SK-N-SH treated with all-trans-retinoic acid at 6 μM for 48 hours (cell line): ENCODE data around the gene PCDHGB6.

Experiments
- ATAC-seq: fragments of 200-7000 bp; cut with Tn5 transposase; 3 replicates; pipeline ENCODE4 v1.9.1; 2020; ENCODE audit warnings: mild to moderate bottlenecking, moderate library complexity
- ARNTL ChIP-seq: fragments of 450-650 bp; formaldehyde crosslinking; IDR thresholded peaks from 2 replicates; pipeline ENCODE4 v1.5.0; 2020; ENCODE audit warnings: low read depth, mild to moderate bottlenecking, moderate library complexity, borderline replicate concordance
- BACH2 ChIP-seq: fragments of 250-450 bp; sonication (Bioruptor Pico); IDR thresholded peaks from 2 replicates; pipeline ENCODE4 v1.9.0; 2021; ENCODE audit warnings: mild to moderate bottlenecking, borderline replicate concordance
- CREB5 ChIP-seq: fragments of 250-450 bp; sonication (Bioruptor Pico); IDR thresholded peaks from 2 replicates; pipeline ENCODE4 v1.5.1; 2020; ENCODE audit warnings: low read depth, mild to moderate bottlenecking, moderate library complexity
- CSDC2 ChIP-seq: fragments of 250-450 bp; sonication (Bioruptor Pico); IDR thresholded peaks from 2 replicates; pipeline ENCODE4 v1.5.0; 2020; ENCODE audit warnings: mild to moderate bottlenecking, moderate library complexity
- CSRNP3 ChIP-seq: fragments of 250-450 bp; sonication (Bioruptor Pico); IDR thresholded peaks from 2 replicates; pipeline ENCODE4 v1.5.1; 2021; ENCODE audit warnings: mild to moderate bottlenecking, moderate library complexity
- ESRRG ChIP-seq: fragments of 250-450 bp; sonication (Bioruptor Pico); IDR thresholded peaks from 2 replicates; pipeline ENCODE4 v1.6.1; 2021; ENCODE audit warnings: mild to moderate bottlenecking
- GLIS3 ChIP-seq: fragments of 250-450 bp; sonication (Bioruptor Pico); IDR thresholded peaks from 2 replicates; pipeline ENCODE4 v1.5.0; 2020; ENCODE audit warnings: mild to moderate bottlenecking, moderate library complexity
- ISL1 ChIP-seq: fragments of 250-450 bp; sonication (Bioruptor Pico); IDR thresholded peaks from 2 replicates; pipeline ENCODE4 v2.1.2; 2022; ENCODE audit warnings: mild to moderate bottlenecking, moderate library complexity
- OSR1 ChIP-seq: fragments of 250-450 bp; sonication (Bioruptor Pico); IDR thresholded peaks from 2 replicates; pipeline ENCODE4 v1.8.0; 2022; ENCODE audit warnings: moderate library complexity, mild to moderate bottlenecking, inconsistent platforms
- PATZ1 ChIP-seq: fragments of 250-450 bp; sonication (Bioruptor Pico); IDR thresholded peaks from 2 replicates; pipeline ENCODE4 v1.8.0; 2020; ENCODE audit warnings: mild to moderate bottlenecking, moderate library complexity, borderline replicate concordance
- POU6F1 ChIP-seq: fragments of 250-450 bp; sonication (Bioruptor Pico); IDR thresholded peaks from 2 replicates; pipeline ENCODE4 v1.8.0; 2021; ENCODE audit warnings: low read depth, mild to moderate bottlenecking, moderate library complexity, borderline replicate concordance
- PPARA ChIP-seq: fragments of 250-450 bp; sonication (Bioruptor Pico); IDR thresholded peaks from 2 replicates; pipeline ENCODE4 v1.5.0; 2020; ENCODE audit warnings: mild to moderate bottlenecking, borderline replicate concordance
- RARB ChIP-seq: fragments of 250-450 bp; sonication (Bioruptor Pico); IDR thresholded peaks from 2 replicates; pipeline ENCODE4 v1.8.0; 2021; ENCODE audit warnings: mild to moderate bottlenecking, moderate library complexity
- SNAI2 ChIP-seq: fragments of 250-450 bp; sonication (Bioruptor Pico); IDR thresholded peaks from 2 replicates; pipeline ENCODE4 v1.5.0; 2020; ENCODE audit warnings: mild to moderate bottlenecking, moderate library complexity
- TCF4 ChIP-seq: fragments of 250-450 bp; sonication (Bioruptor Pico); IDR thresholded peaks from 2 replicates; pipeline ENCODE4 v1.8.0; 2021; ENCODE audit warnings: mild to moderate bottlenecking, moderate library complexity, borderline replicate concordance
- TOX ChIP-seq: fragments of 250-450 bp; sonication (Bioruptor Pico); IDR thresholded peaks from 2 replicates; pipeline ENCODE4 v1.8.0; 2021; ENCODE audit warnings: mild to moderate bottlenecking, moderate library complexity, borderline replicate concordance
- TSHZ2 ChIP-seq: fragments of 250-450 bp; sonication (Bioruptor Pico); IDR thresholded peaks from 2 replicates; pipeline ENCODE4 v1.5.0; 2020; ENCODE audit warnings: mild to moderate bottlenecking, moderate library complexity
- ZC3H10 ChIP-seq: fragments of 250-450 bp; sonication (Bioruptor Pico); IDR thresholded peaks from 2 replicates; pipeline ENCODE4 v1.5.1; 2021; ENCODE audit warnings: mild to moderate bottlenecking, moderate library complexity
- ZFP3 ChIP-seq: fragments of 250-450 bp; sonication (Bioruptor Pico); IDR thresholded peaks from 2 replicates; pipeline ENCODE4 v1.5.0; 2020; ENCODE audit warnings: mild to moderate bottlenecking, moderate library complexity
- ZFP30 ChIP-seq: fragments of 450-650 bp; formaldehyde crosslinking; IDR thresholded peaks from 2 replicates; pipeline ENCODE4 v1.5.0; 2022; ENCODE audit warnings: mild to moderate bottlenecking, moderate library complexity
- ZNF565 ChIP-seq: fragments of 450-650 bp; formaldehyde crosslinking; conservative IDR thresholded peaks from 2 replicates; pipeline ENCODE4 v1.5.0; 2020; ENCODE audit warnings: low read depth, mild to moderate bottlenecking, moderate library complexity
- ZNF70 ChIP-seq: fragments of 450-650 bp; formaldehyde crosslinking; IDR thresholded peaks from 2 replicates; pipeline ENCODE4 v1.5.0; 2020; ENCODE audit warnings: mild to moderate bottlenecking, moderate library complexity

The PCDHGB6 gene

GRCh38 chr5:141427783-141428426 lies 20.1 kb downstream of the PCDHGB6 start (continued):
- TF ChIP-seq PPARA (CRISPR knock-in tag) (no peak), ISL1 (CRISPR knock-in tag) (no peak), GLIS3 (no peak), ZFP30 (no peak)

GRCh38 chr5:141430332-141431113 lies 22.7 kb downstream of the PCDHGB6 start, which contains the start of gene PCDHGA12:
Gene PCDHGA12 (plus strand): TSS chr5:141430507. CDS start chr5:141430760, 253 bp downstream.
- no peak for TF ChIP-seq TCF4 (CRISPR knock-in tag)
- TF ChIP-seq SNAI2 (CRISPR knock-in tag), result no peak
- no peak for TF ChIP-seq CREB5
- no peak for TF ChIP-seq ZC3H10 (CRISPR knock-in tag)
- no peak for TF ChIP-seq RARB
- TF ChIP-seq OSR1, result no peak
- no peak for TF ChIP-seq ESRRG (CRISPR knock-in tag)
- TF ChIP-seq ZFP30, result no peak
- no peak for TF ChIP-seq ARNTL (CRISPR knock-in tag)
- no peak for TF ChIP-seq TSHZ2
- TF ChIP-seq BACH2 (CRISPR knock-in tag), result no peak
- no peak for TF ChIP-seq ZNF565 (CRISPR knock-in tag)
- TF ChIP-seq ISL1 (CRISPR knock-in tag), result no peak
- no peak for TF ChIP-seq PATZ1 (CRISPR knock-in tag)
- TF ChIP-seq GLIS3, result no peak
- ATAC-seq, result no peak

- no peak for ATAC-seq
- TF ChIP-seq ZNF565 (CRISPR knock-in tag) (no peak), CREB5 (no peak), GLIS3 (no peak), OSR1 (no peak), TOX (CRISPR knock-in tag) (no peak), ZC3H10 (CRISPR knock-in tag) (no peak), ZFP30 (no peak), POU6F1 (CRISPR knock-in tag) (no peak), SNAI2 (CRISPR knock-in tag) (no peak), CSDC2 (CRISPR knock-in tag) (no peak), CSRNP3 (CRISPR knock-in tag) (no peak), ZNF70 (CRISPR knock-in tag) (no peak), ESRRG (CRISPR knock-in tag) (no peak), RARB (no peak), ZFP3 (no peak), TSHZ2 (no peak)
Observed at GRCh38 chr5:141431286-141431685, 23.5 kb downstream of the PCDHGB6 start.
